Astrocyte (in vitro differentiated cells and primary cell): ENCODE measurements around the gene CCDC40. TPM values are rescaled to one million over a fixed set of nuclear protein-coding genes. Genes with fewer than 3 reads are reported as not detected.
A peak's percentile ranks its signal among the peaks of the same experiment; 100 is the strongest.

Experiments
- DNase-seq: peaks from one replicate; pipeline ENCODE4 v3.0.0-alpha.2; 2010; ENCODE audit warnings: low read depth
- FAIRE-seq: peaks from 2 replicates; lab custom pipeline; 2011; peaks lifted over from hg19 to GRCh38; lab: Jason Lieb, UNC
- H2AFZ ChIP-seq: 2 replicates; pipeline ENCODE4 v1.6.0; 2012; ENCODE audit warnings: low read depth, low read length, inconsistent platforms
- H3K27ac ChIP-seq: 2 replicates; pipeline ENCODE4 v1.5.1; 2011; ENCODE audit warnings: low read depth, low read length, inconsistent platforms
- H3K27me3 ChIP-seq: 2 replicates; pipeline ENCODE4 v1.6.0; 2011; ENCODE audit warnings: low read length, inconsistent platforms; ENCODE audit not compliant: insufficient read depth
- H3K36me3 ChIP-seq: 2 replicates; pipeline ENCODE4 v1.5.1; 2011; ENCODE audit warnings: low read length, inconsistent platforms; ENCODE audit not compliant: insufficient read depth
- H3K4me1 ChIP-seq: 2 replicates; pipeline ENCODE4 v1.5.1; 2011; ENCODE audit warnings: low read length, inconsistent platforms; ENCODE audit not compliant: insufficient read depth
- H3K4me2 ChIP-seq: 2 replicates; pipeline ENCODE4 v1.6.0; 2012; ENCODE audit warnings: low read length, inconsistent platforms
- H3K4me3 ChIP-seq: 2 replicates; pipeline ENCODE4 v1.5.1; 2011; ENCODE audit warnings: low read depth, mild to moderate bottlenecking, low read length, inconsistent platforms; ENCODE audit not compliant: insufficient read depth
- H3K79me2 ChIP-seq: 2 replicates; pipeline ENCODE4 v1.6.0; 2012; ENCODE audit warnings: mild to moderate bottlenecking, low read length, inconsistent platforms; ENCODE audit not compliant: insufficient read depth
- H3K9ac ChIP-seq: 2 replicates; pipeline ENCODE4 v1.6.0; 2012; ENCODE audit warnings: mild to moderate bottlenecking, low read length, inconsistent platforms
- H3K9me3 ChIP-seq: 2 replicates; pipeline ENCODE4 v1.5.1; 2012; ENCODE audit warnings: low read depth, mild to moderate bottlenecking, low read length, inconsistent platforms; ENCODE audit not compliant: insufficient read depth
- H4K20me1 ChIP-seq: 2 replicates; pipeline ENCODE4 v1.6.0; 2012; ENCODE audit warnings: low read length, inconsistent platforms; ENCODE audit not compliant: insufficient read depth
- H3K27ac Mint-ChIP-seq: one replicate; pipeline ENCODE4 v1.8.0; 2021; ENCODE audit warnings: mild to moderate bottlenecking, mixed read lengths; ENCODE audit not compliant: unreplicated experiment
- H3K27me3 Mint-ChIP-seq: one replicate; pipeline ENCODE4 v1.8.0; 2021; ENCODE audit warnings: low read depth, mixed read lengths; ENCODE audit not compliant: unreplicated experiment
- H3K36me3 Mint-ChIP-seq: one replicate; pipeline ENCODE4 v1.8.0; 2021; ENCODE audit warnings: low read depth, mixed read lengths; ENCODE audit not compliant: unreplicated experiment
- H3K4me1 Mint-ChIP-seq: one replicate; pipeline ENCODE4 v1.8.0; 2021; ENCODE audit warnings: low read depth, mixed read lengths; ENCODE audit not compliant: unreplicated experiment
- H3K4me3 Mint-ChIP-seq: one replicate; pipeline ENCODE4 v1.8.0; 2021; ENCODE audit warnings: mild to moderate bottlenecking, moderate library complexity, mixed read lengths; ENCODE audit not compliant: unreplicated experiment
- H3K9me3 Mint-ChIP-seq: one replicate; pipeline ENCODE4 v1.8.0; 2021; ENCODE audit warnings: mild to moderate bottlenecking, mixed read lengths; ENCODE audit not compliant: unreplicated experiment
- EZH2 ChIP-seq: IDR thresholded peaks from 2 replicates; pipeline ENCODE4 v1.6.1; 2012; ENCODE audit warnings: mild to moderate bottlenecking, low read length, inconsistent platforms; ENCODE audit not compliant: insufficient read depth
- total RNA-seq: library from RNA; stranded (reverse); gene quantifications from 2 replicates; pipeline ENCODE4 v1.2.1, GENCODE V29; 2021
- TF ChIP-seq, protein P1 (sequence below): IDR thresholded peaks from 2 replicates; pipeline ENCODE4 v1.5.1; 2011; ENCODE audit warnings: low read depth, mild to moderate bottlenecking, inconsistent platforms, low read length, moderate library complexity; ENCODE audit not compliant: insufficient read depth

The CCDC40 gene
- total RNA-seq, 1 donor from 2014 or later = 7.0 TPM

- peak overlapping the region; percentile 75 for H3K27ac Mint-ChIP-seq
- Histone ChIP-seq H3K36me3 (no peaks in the 10 kb centered on the region), H3K9ac (peak overlapping the region; percentile 31), H3K4me1 (no peaks in the 10 kb centered on the region), H3K4me3 (no peak overlapping the region), H3K4me2 (peak overlapping the region; percentile 77), H3K27me3 (no peaks in the 10 kb centered on the region), H4K20me1 (peaks cover 45% of the 10 kb centered on the region), H3K9me3 (no peaks in the 10 kb centered on the region), H3K27ac (no peak overlapping the region), H2AFZ (peak overlapping the region; percentile 52), H3K79me2 (no peaks in the 10 kb centered on the region)
- DNase-seq (no peak), FAIRE-seq (no peak)
- H3K4me1 Mint-ChIP-seq = no peaks in the 10 kb centered on the region
- no peaks in the 10 kb centered on the region for H3K27me3 Mint-ChIP-seq
- H3K9me3 Mint-ChIP-seq = no peaks in the 10 kb centered on the region
- TF ChIP-seq EZH2 = no peak
- TF ChIP-seq, protein P1, sequence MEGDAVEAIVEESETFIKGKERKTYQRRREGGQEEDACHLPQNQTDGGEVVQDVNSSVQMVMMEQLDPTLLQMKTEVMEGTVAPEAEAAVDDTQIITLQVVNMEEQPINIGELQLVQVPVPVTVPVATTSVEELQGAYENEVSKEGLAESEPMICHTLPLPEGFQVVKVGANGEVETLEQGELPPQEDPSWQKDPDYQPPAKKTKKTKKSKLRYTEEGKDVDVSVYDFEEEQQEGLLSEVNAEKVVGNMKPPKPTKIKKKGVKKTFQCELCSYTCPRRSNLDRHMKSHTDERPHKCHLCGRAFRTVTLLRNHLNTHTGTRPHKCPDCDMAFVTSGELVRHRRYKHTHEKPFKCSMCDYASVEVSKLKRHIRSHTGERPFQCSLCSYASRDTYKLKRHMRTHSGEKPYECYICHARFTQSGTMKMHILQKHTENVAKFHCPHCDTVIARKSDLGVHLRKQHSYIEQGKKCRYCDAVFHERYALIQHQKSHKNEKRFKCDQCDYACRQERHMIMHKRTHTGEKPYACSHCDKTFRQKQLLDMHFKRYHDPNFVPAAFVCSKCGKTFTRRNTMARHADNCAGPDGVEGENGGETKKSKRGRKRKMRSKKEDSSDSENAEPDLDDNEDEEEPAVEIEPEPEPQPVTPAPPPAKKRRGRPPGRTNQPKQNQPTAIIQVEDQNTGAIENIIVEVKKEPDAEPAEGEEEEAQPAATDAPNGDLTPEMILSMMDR = peak; percentile 88
- H3K4me3 Mint-ChIP-seq = peak overlapping the region; percentile 43
- peaks cover 3% of the 10 kb centered on the region for H3K36me3 Mint-ChIP-seq
Measured at GRCh38 chr17:80005360-80006338, 30.8 kb upstream of the CCDC40 start.

GRCh38 chr17:80006339-80006720, 30.1 kb upstream of the CCDC40 start:
- Mint-ChIP-seq H3K4me1 (no peaks in the 10 kb centered on the region), H3K27ac (peak overlapping the region; percentile 75), H3K4me3 (peak overlapping the region; percentile 43), H3K36me3 (peaks cover 3% of the 10 kb centered on the region), H3K9me3 (no peaks in the 10 kb centered on the region), H3K27me3 (no peaks in the 10 kb centered on the region)
- no peak for FAIRE-seq
- TF ChIP-seq EZH2 = no peak
- TF ChIP-seq, protein P1 = no peak
- no peak overlapping the region for H3K27ac ChIP-seq
- no peak for DNase-seq
- no peaks in the 10 kb centered on the region for H3K9me3 ChIP-seq
- H3K4me2 ChIP-seq = peak overlapping the region; percentile 77
- no peaks in the 10 kb centered on the region for H3K4me1 ChIP-seq
- no peak overlapping the region for H2AFZ ChIP-seq
- H3K36me3 ChIP-seq = no peaks in the 10 kb centered on the region
- no peaks in the 10 kb centered on the region for H3K79me2 ChIP-seq
- H4K20me1 ChIP-seq = peaks cover 45% of the 10 kb centered on the region
- no peak overlapping the region for H3K4me3 ChIP-seq
- H3K9ac ChIP-seq = peak overlapping the region; percentile 31
- H3K27me3 ChIP-seq = no peaks in the 10 kb centered on the region
